GM23338 (cell line): ENCODE measurements around the gene ELOA2.

Source experiments
- CREB1 ChIP-seq: fragments of 250-450 bp; sonication (Bioruptor Pico); IDR thresholded peaks from 2 replicates; pipeline ENCODE4 v1.5.0; 2020; ENCODE audit warnings: low read depth, mild to moderate bottlenecking, moderate library complexity
- CTCF ChIP-seq, 2 experiments: fragments of 200-600 bp in 1 of 2; sonication (generic) in 1 of 2; conservative IDR thresholded peaks; 2 replicates each; pipeline versions ENCODE4 v1.5.1 to v1.6.1; 2016 to 2017; ENCODE audit warnings: antibody characterized with exemption in 2 of 2, low read depth in 2 of 2, mild to moderate bottlenecking in 2 of 2, moderate library complexity in 1 of 2
- EZH2 ChIP-seq: fragments of 200-600 bp; sonication (generic); IDR thresholded peaks from one replicate; pipeline ENCODE4 v1.8.0; 2017; ENCODE audit warnings: antibody characterized with exemption, mild to moderate bottlenecking, low read depth; ENCODE audit not compliant: unreplicated experiment
- EZH2phosphoT487 ChIP-seq: fragments of 200-600 bp; sonication (generic); IDR thresholded peaks from one replicate; pipeline ENCODE4 v1.8.1; 2018; ENCODE audit warnings: antibody characterized with exemption; ENCODE audit not compliant: unreplicated experiment
- POLR2AphosphoS5 ChIP-seq: IDR thresholded peaks from 2 replicates; pipeline ENCODE4 v1.6.1; 2016; ENCODE audit warnings: antibody characterized with exemption, low read depth
- REST ChIP-seq: IDR thresholded peaks from one replicate; pipeline ENCODE4 v1.6.1; 2018; ENCODE audit warnings: antibody characterized with exemption; ENCODE audit not compliant: unreplicated experiment
- STAT1 ChIP-seq: IDR thresholded peaks from one replicate; pipeline ENCODE4 v1.6.1; 2016; ENCODE audit warnings: antibody characterized with exemption; ENCODE audit not compliant: unreplicated experiment
- ZNF114 ChIP-seq: fragments of 250-450 bp; sonication (Bioruptor Pico); IDR thresholded peaks from 2 replicates; pipeline ENCODE4 v1.5.0; 2020; ENCODE audit warnings: mild to moderate bottlenecking, moderate library complexity
- ZNF331 ChIP-seq: fragments of 250-450 bp; sonication (Bioruptor Pico); IDR thresholded peaks from 2 replicates; pipeline ENCODE4 v1.5.0; 2020; ENCODE audit warnings: low read depth, mild to moderate bottlenecking, moderate library complexity

- TF ChIP-seq CTCF (conservative IDR thresholded peaks at IDR 0.05; ENCODE audit: low read depth in 2 of 2) (no peak), EZH2 (no peak), REST (no peak), ZNF331 (CRISPR knock-in tag) (no peak), STAT1 (no peak), EZH2phosphoT487 (no peak), POLR2AphosphoS5 (no peak), CREB1 (CRISPR knock-in tag) (no peak), ZNF114 (CRISPR knock-in tag) (no peak)
Observed at GRCh38 chr18:47081578-47081977, 46.2 kb upstream of the ELOA2 start.
